GM08714 (cell line): ENCODE measurements around the gene ACP3.

Experiments used
- H3K4me3 ChIP-seq: fragments of 200-500 bp; sonication (Bioruptor generic); 2 replicates; pipeline ENCODE4 v1.5.1; 2014; ENCODE audit warnings: mild to moderate bottlenecking, low read length, inconsistent platforms
- ZNF274 ChIP-seq: IDR thresholded peaks from 2 replicates; pipeline ENCODE4 v1.6.1; 2012; ENCODE audit warnings: mild to moderate bottlenecking, low read depth, low read length

ACP3 gene, protein sequence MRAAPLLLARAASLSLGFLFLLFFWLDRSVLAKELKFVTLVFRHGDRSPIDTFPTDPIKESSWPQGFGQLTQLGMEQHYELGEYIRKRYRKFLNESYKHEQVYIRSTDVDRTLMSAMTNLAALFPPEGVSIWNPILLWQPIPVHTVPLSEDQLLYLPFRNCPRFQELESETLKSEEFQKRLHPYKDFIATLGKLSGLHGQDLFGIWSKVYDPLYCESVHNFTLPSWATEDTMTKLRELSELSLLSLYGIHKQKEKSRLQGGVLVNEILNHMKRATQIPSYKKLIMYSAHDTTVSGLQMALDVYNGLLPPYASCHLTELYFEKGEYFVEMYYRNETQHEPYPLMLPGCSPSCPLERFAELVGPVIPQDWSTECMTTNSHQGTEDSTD

DNA sequence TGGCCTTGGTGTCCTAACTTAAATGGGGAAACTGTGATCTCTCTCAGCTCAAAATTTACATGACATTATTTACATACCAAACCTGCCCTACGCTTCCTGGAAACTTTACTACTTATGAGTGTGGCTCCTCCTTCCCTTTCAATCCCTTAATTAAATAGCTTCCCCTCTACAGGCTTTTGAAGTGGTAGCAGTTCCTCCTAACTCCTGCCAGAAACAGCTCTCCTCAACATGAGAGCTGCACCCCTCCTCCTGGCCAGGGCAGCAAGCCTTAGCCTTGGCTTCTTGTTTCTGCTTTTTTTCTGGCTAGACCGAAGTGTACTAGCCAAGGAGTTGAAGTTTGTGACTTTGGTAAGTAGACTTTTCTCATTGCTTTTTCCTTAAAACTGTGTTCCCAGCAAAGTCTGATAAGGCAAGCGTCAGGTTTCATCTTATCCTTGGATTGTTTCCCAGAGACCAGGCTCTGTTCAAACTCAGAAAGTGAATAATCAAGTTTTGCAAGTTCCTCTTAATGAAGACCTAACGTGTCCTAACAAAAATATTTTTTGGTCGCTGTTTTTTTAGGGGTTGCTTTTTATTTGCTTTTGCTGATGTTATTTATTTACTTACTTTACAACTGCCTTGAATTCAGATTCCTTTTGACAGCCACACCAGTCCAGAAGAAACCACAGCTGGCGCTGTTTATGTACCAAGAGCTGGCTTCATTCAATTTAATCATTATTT, at the start of gene ACP3:
Gene ACP3, plus strand, starts transcription at position 179 of the 720 bp plus-strand sequence. Its CDS starts 50 bp downstream, at position 229.
- no peak within 1 kb of the TSS for H3K4me3 ChIP-seq
- no peak for TF ChIP-seq ZNF274

DNA sequence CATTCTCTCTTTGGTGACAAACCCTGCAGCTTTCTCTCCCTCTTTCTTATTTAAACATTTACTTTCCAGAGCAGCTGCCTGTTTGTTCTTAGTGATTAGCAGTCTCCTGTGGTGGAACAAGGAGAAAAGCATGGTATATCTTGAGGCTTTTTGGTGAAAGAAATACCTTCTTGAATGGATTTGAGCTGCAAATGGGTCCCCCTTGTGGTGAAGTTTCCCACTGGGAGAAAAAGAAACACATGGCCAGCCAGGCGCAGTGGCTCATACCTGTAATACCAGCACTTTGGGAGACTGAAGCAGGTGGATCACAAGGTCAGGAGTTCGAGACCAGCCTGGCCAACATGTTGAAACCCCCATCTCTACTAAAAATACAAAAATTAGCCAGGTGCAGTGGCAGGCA, 48.3 kb upstream of the ACP3 start:
- no peak overlapping the region for H3K4me3 ChIP-seq

DNA sequence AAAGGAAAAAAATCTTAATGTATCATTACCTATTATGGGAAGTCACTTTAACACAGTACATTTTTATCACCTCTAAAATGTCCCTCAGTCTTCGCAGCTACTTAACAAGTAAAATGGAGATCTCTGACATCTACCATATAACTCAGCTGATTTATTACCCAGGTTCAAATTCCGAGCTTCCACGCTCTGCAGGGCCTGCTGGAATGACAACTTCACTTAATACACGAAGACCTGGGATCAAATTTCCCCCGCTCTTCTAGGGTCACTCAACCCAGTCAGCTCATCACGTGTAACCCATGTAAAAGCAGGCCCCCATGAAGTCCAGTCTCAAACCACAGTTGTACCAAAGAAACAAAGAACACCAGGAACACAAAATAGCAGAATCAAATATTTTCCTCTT, 44.2 kb upstream of the ACP3 start:
- TF ChIP-seq ZNF274: no peak

More for the DNA sequence above, 48.3 kb upstream of the ACP3 start:
- no peak for TF ChIP-seq ZNF274

DNA sequence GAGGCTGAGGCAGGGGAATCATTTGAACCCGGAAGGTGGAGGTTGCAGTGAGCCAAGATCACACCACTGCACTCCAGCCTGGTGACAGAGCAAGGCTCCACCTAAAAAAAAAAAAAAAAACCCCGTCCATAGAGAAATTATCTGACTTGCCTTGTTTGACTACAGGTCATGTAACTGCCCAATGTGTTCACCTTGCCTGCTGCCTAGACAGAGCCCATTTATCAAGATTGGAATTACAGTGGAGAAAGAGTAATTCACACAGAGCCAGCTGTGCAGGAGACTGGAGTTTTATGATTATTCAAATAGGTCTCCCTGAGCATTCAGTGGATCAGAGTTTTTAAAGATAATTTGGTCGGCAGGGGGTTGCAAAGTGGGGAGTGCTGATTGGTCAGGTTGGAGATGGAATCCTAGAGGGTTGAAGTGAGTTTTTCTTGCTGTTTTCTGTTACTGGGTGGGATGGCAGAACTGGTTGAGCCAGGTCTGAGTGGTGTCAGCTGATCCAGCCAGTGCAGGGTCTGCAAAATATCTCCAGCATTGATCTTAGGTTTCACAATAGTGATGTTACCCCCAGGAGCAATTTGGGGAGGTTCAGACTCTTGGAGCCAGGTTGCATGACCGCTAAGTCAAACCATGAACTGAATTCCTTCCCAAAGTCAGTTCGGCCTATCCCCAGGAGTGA, 40.8 kb upstream of the ACP3 start:
- TF ChIP-seq ZNF274: no peak
- no peak overlapping the region for H3K4me3 ChIP-seq

More for the DNA sequence above, 44.2 kb upstream of the ACP3 start:
- H3K4me3 ChIP-seq: no peak overlapping the region

GRCh38 chr3:132279030-132279429, 38.2 kb upstream of the ACP3 start:
- no peak overlapping the region for H3K4me3 ChIP-seq
- TF ChIP-seq ZNF274: no peak

DNA sequence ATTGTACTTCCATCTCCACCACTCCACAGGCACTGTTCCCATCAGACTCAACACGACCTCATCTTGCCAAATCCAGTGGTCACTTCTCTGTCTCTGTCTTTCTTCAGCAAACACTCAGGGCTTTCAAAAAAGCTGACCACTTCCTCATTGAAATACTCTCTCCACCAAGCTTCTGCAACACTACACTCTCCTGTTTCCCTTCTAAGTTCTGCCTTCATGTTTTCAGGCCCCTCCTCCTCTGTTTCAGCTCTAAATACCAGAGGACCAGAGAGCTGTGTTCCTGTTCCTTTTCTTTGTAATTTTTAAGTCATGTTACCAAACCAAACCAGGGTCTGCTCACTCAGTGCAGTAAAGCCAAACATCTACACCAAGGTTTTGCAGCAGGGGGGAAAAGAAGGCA, 33.8 kb upstream of the ACP3 start:
- TF ChIP-seq ZNF274: no peak
- no peak overlapping the region for H3K4me3 ChIP-seq

- H3K4me3 ChIP-seq: no peak overlapping the region
Observed at GRCh38 chr3:132283916-132284405, 33.2 kb upstream of the ACP3 start.

GRCh38 chr3:132284781-132285619, 32.2 kb upstream of the ACP3 start:
- TF ChIP-seq ZNF274: no peak
- H3K4me3 ChIP-seq: no peak overlapping the region

More at GRCh38 chr3:132283916-132284405, 33.2 kb upstream of the ACP3 start:
- TF ChIP-seq ZNF274: no peak

GRCh38 chr3:132285620-132285945, 31.6 kb upstream of the ACP3 start:
- no peak for TF ChIP-seq ZNF274
- no peak overlapping the region for H3K4me3 ChIP-seq

- no peak for TF ChIP-seq ZNF274
- H3K4me3 ChIP-seq: no peak overlapping the region
Observed at GRCh38 chr3:132286035-132286434, 31.2 kb upstream of the ACP3 start.

GRCh38 chr3:132288357-132288756, 28.9 kb upstream of the ACP3 start:
- TF ChIP-seq ZNF274: no peak
- no peak overlapping the region for H3K4me3 ChIP-seq

- no peak overlapping the region for H3K4me3 ChIP-seq
- no peak for TF ChIP-seq ZNF274
Observed at GRCh38 chr3:132289316-132289715, 27.9 kb upstream of the ACP3 start.

GRCh38 chr3:132290833-132291232, 26.4 kb upstream of the ACP3 start:
- no peak for TF ChIP-seq ZNF274
- H3K4me3 ChIP-seq: no peak overlapping the region

GRCh38 chr3:132292042-132292441, 25.2 kb upstream of the ACP3 start:
- H3K4me3 ChIP-seq: no peak overlapping the region
- no peak for TF ChIP-seq ZNF274
